GM19324 (cell line): ENCODE measurements around the gene C17orf67.

Source experiments
- ATAC-seq: cut with Tn5 transposase; IDR thresholded peaks from one replicate; pipeline ENCODE4 v1.9.1; 2021; ENCODE audit warnings: mild to moderate bottlenecking, moderate library complexity; ENCODE audit not compliant: unreplicated experiment, low FRiP score

Gene C17orf67

DNA sequence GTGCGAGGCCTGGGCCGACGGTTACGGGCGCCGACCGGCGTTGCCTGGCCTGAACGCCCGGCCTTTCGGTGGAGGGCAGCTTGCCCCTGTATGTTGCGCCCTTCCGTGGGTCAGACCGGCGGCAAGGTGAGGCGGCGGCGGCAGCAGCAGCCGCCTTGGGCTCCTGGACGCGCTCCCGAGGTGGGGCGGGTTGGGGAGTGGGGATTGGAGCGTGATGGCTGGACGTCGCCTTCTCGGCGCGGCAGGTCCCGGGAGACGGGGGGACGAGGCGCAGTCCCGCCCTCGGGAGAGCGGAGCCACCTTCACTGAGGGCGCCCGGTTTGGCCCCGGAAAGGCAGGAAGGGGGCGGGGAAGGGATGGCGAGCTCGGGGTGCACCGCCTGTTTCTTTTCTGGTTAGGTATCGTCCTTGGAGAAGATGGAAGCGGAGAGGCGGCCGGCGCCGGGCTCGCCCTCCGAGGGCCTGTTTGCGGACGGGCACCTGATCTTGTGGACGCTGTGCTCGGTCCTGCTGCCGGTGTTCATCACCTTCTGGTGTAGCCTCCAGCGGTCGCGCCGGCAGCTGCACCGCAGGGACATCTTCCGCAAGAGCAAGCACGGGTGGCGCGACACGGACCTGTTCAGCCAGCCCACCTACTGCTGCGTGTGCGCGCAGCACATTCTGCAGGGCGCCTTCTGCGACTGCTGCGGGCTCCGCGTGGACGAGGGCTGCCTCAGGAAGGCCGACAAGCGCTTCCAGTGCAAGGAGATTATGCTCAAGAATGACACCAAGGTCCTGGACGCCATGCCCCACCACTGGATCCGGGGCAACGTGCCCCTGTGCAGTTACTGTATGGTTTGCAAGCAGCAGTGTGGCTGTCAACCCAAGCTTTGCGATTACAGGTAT lies 902 bp upstream of the C17orf67 start:
- peak; percentile 21 for ATAC-seq

DNA sequence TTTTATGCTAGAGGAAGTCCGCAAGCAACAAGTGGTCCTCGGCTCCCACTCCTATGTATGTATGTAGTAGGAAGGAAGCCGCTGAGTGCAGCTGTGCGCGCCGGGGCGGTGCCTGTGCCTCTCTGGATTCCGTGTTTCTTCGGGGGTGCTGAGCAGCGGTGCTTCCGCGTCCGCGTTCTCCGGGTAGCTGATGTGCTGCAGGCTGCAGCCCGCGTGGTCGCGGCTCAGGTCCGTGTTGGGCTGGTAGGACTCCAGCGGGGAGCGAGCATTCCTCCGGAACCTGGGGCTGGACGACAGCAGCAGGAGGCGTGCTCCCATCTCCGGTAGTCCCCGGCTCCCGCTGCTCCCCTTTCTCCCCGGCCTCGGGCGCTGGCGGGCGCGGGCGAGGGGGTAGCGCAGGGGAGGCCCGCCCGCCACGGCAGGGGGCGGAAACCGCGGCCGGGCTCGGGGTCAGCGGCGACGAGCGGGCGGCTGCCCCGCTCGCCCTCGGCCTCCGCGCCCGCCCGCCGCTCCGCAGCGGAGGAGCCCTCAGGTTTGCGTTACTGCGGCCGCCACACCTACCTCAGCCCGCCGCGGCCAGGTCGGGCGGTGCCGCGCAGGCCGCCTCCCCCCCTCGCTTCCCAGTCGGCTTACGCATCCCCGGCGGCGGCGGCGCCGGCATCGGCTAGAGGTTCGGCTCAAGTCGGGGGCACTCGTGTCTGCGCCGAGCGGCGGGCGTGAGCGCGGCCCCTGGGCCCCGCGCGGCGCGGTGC lies 487 bp downstream of the C17orf67 start:
- peak; percentile 59 for ATAC-seq

GRCh38 chr17:56832446-56832845 lies 1.3 kb downstream of the C17orf67 start:
- ATAC-seq: no peak

DNA sequence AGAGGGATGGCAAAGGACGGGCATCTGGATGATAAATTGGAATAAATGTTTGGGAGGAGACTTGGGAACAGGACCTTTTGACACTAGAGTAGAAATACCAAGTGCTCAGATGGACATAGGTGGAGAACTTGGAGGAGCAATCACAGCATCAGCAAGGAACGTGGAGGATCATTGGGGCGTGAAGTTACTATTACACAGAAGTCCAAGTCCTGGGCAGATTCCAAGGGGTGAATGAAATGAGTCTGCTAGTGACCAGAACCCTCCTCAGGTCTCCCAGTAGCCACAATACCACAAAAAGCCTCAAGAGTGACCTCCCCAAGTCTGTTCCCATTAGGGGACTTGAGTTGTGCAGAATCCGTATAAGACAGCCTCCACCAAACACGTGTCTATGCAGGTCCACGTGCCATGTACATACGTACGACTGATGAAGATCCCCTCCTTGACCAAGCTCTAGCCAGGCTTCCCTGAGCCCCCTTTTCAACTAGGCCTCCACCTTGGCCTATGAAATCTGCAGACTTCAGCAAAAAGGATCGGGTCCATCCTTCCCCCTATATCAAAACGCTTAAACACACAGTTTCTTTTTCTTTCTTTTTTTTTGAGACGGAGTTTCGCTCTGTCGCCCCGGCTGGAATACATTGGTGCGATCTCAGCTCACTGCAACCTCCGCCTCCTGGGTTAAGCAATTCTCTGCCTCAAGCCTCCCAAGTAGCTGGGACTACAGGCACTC lies 2.2 kb downstream of the C17orf67 start:
- ATAC-seq: no peak

- ATAC-seq: no peak
Measured at GRCh38 chr17:56830726-56831368, 2.9 kb downstream of the C17orf67 start.

DNA sequence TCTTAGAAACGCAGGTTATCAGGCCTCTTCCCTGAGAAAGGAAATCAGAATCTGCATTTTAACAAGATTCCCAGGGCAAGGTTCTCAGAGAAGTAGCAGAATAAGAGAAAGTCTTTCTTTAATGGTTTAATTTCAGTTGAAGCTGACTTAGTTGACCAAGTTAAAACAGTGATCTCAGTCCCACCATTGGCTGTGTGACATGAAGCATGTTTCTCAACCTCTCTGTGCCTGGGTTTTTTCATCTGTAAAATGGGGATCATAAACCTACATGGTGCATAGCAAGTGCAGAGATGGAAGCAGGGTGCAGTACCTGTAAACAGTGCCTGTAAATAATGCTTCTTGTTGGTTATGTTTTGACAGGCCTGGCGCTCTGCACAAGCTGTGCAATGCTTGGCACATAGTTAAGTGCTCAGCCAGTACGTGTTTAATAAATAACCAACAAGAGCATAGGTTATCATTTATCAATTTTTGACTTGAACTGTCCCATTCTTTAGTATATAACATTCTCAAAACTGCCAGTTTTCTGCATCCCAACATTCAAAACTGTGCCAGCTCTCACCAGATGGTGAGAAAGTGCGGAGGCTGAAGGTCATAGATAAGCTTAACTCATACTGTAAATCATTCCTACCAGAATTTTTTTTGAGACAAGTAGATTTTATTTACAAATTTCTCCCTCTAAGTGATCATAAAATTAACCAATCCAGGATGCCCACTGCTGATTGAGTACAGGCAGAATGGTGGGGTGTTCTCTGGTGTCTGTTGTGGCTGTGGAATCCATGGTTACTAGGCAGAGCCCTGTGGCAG lies 6.9 kb downstream of the C17orf67 start:
- ATAC-seq: no peak

- ATAC-seq: no peak
Measured at GRCh38 chr17:56824503-56824902, 9.2 kb downstream of the C17orf67 start.

GRCh38 chr17:56823848-56824247 lies 9.9 kb downstream of the C17orf67 start:
- no peak for ATAC-seq

GRCh38 chr17:56822725-56823124 lies 11.0 kb downstream of the C17orf67 start:
- no peak for ATAC-seq

DNA sequence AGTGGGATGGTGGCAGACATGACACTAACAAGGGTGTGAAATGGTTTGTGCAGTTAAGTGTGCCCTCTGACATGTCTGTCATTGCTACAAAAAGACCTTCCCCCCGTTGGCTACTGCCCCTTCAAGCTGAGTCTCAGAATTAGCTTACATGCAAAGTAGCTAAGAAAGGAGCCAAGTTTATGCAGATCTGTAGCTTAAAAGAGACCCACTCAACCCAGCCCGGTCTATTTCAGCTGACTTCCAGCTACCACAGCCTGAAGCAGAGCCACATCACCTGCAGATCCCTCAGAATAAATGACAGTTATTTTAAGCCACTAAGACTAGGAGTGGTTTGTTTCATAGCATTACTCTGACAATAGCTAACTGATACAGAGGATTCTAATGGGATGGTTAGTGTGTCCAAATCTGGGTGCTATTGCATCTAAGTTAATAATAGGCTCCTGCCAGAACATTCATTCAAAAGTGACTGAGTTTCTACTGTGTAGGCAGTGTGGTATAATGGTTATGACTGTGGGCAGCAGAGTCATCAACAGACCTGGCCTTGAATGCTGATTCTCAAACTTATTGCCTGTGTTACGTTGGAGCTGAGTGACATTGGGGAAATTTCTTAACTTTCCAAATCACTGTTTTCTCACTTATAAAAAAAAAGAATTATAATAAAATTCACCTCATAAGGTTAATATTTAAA lies 11.7 kb downstream of the C17orf67 start:
- no peak for ATAC-seq

- ATAC-seq: no peak
Measured at GRCh38 chr17:56820207-56820606, 13.5 kb downstream of the C17orf67 start.

GRCh38 chr17:56819431-56820145 lies 14.1 kb downstream of the C17orf67 start:
- ATAC-seq: peak; percentile 76

- ATAC-seq: no peak
Measured at GRCh38 chr17:56819030-56819429, 14.7 kb downstream of the C17orf67 start.

DNA sequence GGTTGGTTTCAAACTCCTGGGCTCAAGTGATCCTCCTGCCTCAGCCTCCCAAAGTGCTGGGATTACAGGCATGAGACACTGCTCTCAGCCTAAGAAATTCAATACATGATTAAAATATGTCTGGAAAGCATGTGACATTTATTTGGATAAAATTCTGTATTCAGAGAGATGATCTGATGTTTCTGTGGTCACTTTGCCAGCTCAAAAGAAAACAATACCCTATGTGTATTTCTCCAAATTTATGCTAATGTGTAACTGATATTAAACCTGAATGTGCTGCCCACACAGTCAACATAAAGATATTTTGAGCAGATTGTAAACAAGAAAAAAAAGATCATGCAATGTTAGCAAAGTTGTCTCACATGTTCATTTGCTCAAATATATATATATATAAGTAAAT lies 16.7 kb downstream of the C17orf67 start:
- ATAC-seq: no peak

DNA sequence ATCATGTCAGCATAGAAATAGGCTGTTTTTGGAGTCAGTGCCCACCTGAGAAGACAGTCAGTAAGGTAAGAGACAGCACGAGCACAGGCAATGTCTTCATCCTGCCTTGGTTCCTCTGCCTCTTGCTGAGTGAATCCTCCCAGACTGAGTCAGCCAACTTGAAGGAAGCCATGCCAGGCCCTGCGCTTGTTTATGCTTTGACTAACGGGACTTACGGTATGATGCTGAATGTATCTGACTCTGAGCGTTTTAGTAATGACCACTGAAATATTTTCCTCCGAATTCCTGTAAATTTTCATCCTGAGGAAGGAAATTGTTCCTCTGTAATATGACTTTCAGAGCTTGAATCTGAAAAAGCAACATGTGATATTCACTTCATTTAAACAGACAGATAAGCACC lies 18.0 kb downstream of the C17orf67 start:
- ATAC-seq: no peak

GRCh38 chr17:56812901-56813388 lies 20.8 kb downstream of the C17orf67 start:
- ATAC-seq: no peak

- ATAC-seq: no peak
Measured at GRCh38 chr17:56810891-56811775, 22.6 kb downstream of the C17orf67 start.
